A673 (cell line): ENCODE data around the gene LMAN2.
"Not testable (repeated sequence)": the region's sequence is repeated elsewhere in the genome, so short reads cannot be mapped to it uniquely, and the experiment has no call there.

Experiments used
- EZH2 ChIP-seq: fragments of 200-600 bp; sonication (generic); IDR thresholded peaks from 2 replicates; pipeline ENCODE4 v1.6.1; 2017; ENCODE audit warnings: borderline replicate concordance, low read depth, mild to moderate bottlenecking, mixed read lengths, antibody characterized with exemption, low read length; ENCODE audit not compliant: poor library complexity, severe bottlenecking
- TF ChIP-seq, protein P1 (sequence below): fragments of 300-800, 200-600 bp; sonication (generic); conservative IDR thresholded peaks from 2 replicates; pipeline ENCODE4 v1.5.1; 2017; ENCODE audit warnings: low read depth, mild to moderate bottlenecking, antibody characterized with exemption, low read length, moderate library complexity, mixed read lengths

- TF ChIP-seq, protein P1, sequence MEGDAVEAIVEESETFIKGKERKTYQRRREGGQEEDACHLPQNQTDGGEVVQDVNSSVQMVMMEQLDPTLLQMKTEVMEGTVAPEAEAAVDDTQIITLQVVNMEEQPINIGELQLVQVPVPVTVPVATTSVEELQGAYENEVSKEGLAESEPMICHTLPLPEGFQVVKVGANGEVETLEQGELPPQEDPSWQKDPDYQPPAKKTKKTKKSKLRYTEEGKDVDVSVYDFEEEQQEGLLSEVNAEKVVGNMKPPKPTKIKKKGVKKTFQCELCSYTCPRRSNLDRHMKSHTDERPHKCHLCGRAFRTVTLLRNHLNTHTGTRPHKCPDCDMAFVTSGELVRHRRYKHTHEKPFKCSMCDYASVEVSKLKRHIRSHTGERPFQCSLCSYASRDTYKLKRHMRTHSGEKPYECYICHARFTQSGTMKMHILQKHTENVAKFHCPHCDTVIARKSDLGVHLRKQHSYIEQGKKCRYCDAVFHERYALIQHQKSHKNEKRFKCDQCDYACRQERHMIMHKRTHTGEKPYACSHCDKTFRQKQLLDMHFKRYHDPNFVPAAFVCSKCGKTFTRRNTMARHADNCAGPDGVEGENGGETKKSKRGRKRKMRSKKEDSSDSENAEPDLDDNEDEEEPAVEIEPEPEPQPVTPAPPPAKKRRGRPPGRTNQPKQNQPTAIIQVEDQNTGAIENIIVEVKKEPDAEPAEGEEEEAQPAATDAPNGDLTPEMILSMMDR, result not testable (repeated sequence)
- not testable (repeated sequence) for TF ChIP-seq EZH2
Observed at GRCh38 chr5:177360740-177361139, 9.3 kb upstream of the LMAN2 start.
